K562 (cell line): ENCODE measurements around the gene GRB10. TPM values are rescaled to one million over a fixed set of nuclear protein-coding genes. Genes with fewer than 3 reads are reported as not detected.
A peak's percentile ranks its signal among the peaks of the same experiment; 100 is the strongest.

Experiments
- ATAC-seq: fragments of 200-7000 bp; cut with Tn5 transposase; 3 replicates; pipeline ENCODE4 v1.9.1; 2020; ENCODE audit warnings: moderate library complexity
- BruUV-seq: library from RNA; stranded (reverse); fragments of 400-500 nt; replicated peaks from 2 replicates; lab custom pipeline; 2021; lab: Mats Ljungman, UMichigan
- CTCF ChIA-PET: fragments of 300-600 bp; formaldehyde crosslinking; extraction: SDS; loops from one replicate; lab custom pipeline; 2021; ENCODE audit warnings: low intra/inter-chr PET ratio; lab: Yijun Ruan, JAX
- POLR2A ChIA-PET: fragments of 300-600, 350-650 bp; sonication (Branson Sonifier 250); formaldehyde crosslinking; extraction: SDS; loops from one replicate; lab custom pipeline; 2021; ENCODE audit warnings: antibody characterized with exemption, inconsistent platforms; lab: Yijun Ruan, JAX
- DNase-seq, 4 experiments: peaks; one replicate each; pipeline versions ENCODE4 v3.0.0 to v3.0.0-alpha.2; 2011 to 2018; ENCODE audit warnings: low spot score in 3 of 4, mixed read lengths in 3 of 4; ENCODE audit errors: extremely low read depth in 1 of 4
- FAIRE-seq: peaks from 2 replicates; lab custom pipeline; 2011; peaks lifted over from hg19 to GRCh38; lab: Jason Lieb, UNC
- H2AFZ ChIP-seq: 2 replicates; pipeline ENCODE4 v1.6.0; 2011; ENCODE audit warnings: low read depth, low read length, control low read depth, inconsistent platforms
- H3K27ac ChIP-seq: fragments of 200-600 bp; 3 replicates; pipeline ENCODE4 v1.8.0; 2011; ENCODE audit warnings: low read depth, mild to moderate bottlenecking, control low read depth, inconsistent platforms, low read length, moderate library complexity, mixed read lengths; ENCODE audit errors: extremely low read depth
- H3K27me3 ChIP-seq, 2 experiments: fragments of 300-600 bp in 1 of 2; 2 replicates in 1 of 2; 3 replicates in 1 of 2; pipeline versions ENCODE4 v1.6.0 to v1.8.0; 2011; ENCODE audit warnings: inconsistent platforms in 2 of 2, low read length in 2 of 2, mild to moderate bottlenecking in 1 of 2, mixed read lengths in 1 of 2, moderate library complexity in 1 of 2; ENCODE audit not compliant: control insufficient read depth in 2 of 2, insufficient read depth in 2 of 2
- H3K36me3 ChIP-seq: fragments of 300-600 bp; 3 replicates; pipeline ENCODE4 v1.8.0; 2011; ENCODE audit warnings: mild to moderate bottlenecking, low read length, inconsistent platforms; ENCODE audit not compliant: control insufficient read depth, insufficient read depth
- H3K4me1 ChIP-seq, 2 experiments: fragments of 200-600 bp in 1 of 2; replicated peaks in 1 of 2; 2 replicates in 1 of 2; 3 replicates in 1 of 2; pipeline versions ENCODE4 v1.5.1 to v1.8.0; 2011; ENCODE audit warnings: inconsistent platforms in 2 of 2, low read length in 2 of 2, mild to moderate bottlenecking in 1 of 2, mixed read lengths in 1 of 2, moderate library complexity in 1 of 2; ENCODE audit not compliant: control insufficient read depth in 2 of 2, insufficient read depth in 2 of 2
- H3K4me2 ChIP-seq: 2 replicates; pipeline ENCODE4 v1.6.1; 2011; ENCODE audit warnings: low read length, control low read depth, inconsistent platforms, mixed read lengths; ENCODE audit not compliant: insufficient read depth
- H3K4me3 ChIP-seq: fragments of 200-600 bp; sonication (generic), shearing (Covaris generic); 2 replicates; pipeline ENCODE4 v1.5.1; 2016; ENCODE audit warnings: control low read depth, inconsistent platforms
- H3K79me2 ChIP-seq: fragments of 200-600 bp; 3 replicates; pipeline ENCODE4 v1.8.0; 2011; ENCODE audit warnings: low read length, inconsistent platforms; ENCODE audit not compliant: control insufficient read depth, insufficient read depth
- H3K9ac ChIP-seq, 2 experiments: 2 replicates each; pipeline versions ENCODE4 v1.6.0 to v1.6.1; 2011; ENCODE audit warnings: low read depth in 2 of 2, low read length in 2 of 2, control low read depth in 1 of 2, inconsistent platforms in 1 of 2, mild to moderate bottlenecking in 1 of 2, mixed read lengths in 1 of 2; ENCODE audit not compliant: insufficient read depth in 1 of 2
- H3K9me1 ChIP-seq: one replicate; pipeline ENCODE4 v1.6.0; 2011; ENCODE audit warnings: inconsistent platforms, mild to moderate bottlenecking, low read length, moderate library complexity; ENCODE audit not compliant: control insufficient read depth, insufficient read depth
- H3K9me3 ChIP-seq: replicated peaks from 2 replicates; pipeline ENCODE4 v1.5.1; 2011; ENCODE audit warnings: low read depth, low read length, inconsistent platforms; ENCODE audit not compliant: control insufficient read depth, insufficient read depth
- H4K20me1 ChIP-seq: replicated peaks from 2 replicates; pipeline ENCODE4 v1.6.1; 2011; ENCODE audit warnings: low read length, inconsistent platforms, mixed read lengths; ENCODE audit not compliant: control insufficient read depth, insufficient read depth
- BHLHE40 ChIP-seq: IDR thresholded peaks from 2 replicates; pipeline ENCODE4 v1.6.1; 2011; ENCODE audit warnings: low read length, improper control_type of control experiment
- BRD9 ChIP-seq: fragments of 450-650 bp; IDR thresholded peaks from 2 replicates; pipeline ENCODE4 v1.6.1; 2018; ENCODE audit warnings: low read depth; ENCODE audit not compliant: partially characterized antibody
- CBFA2T2 ChIP-seq: fragments of 450-650 bp; conservative IDR thresholded peaks from 2 replicates; pipeline ENCODE4 v1.6.1; 2017; ENCODE audit warnings: mild to moderate bottlenecking
- FOXP1 ChIP-seq: sonication (generic); formaldehyde crosslinking; IDR thresholded peaks from 2 replicates; pipeline ENCODE4 v1.8.0; 2022; ENCODE audit warnings: mild to moderate bottlenecking, missing genetic modification reagents
- MTA3 ChIP-seq: fragments of 450-650 bp; formaldehyde crosslinking; IDR thresholded peaks from 2 replicates; pipeline ENCODE4 v1.6.1; 2017; ENCODE audit warnings: mild to moderate bottlenecking, borderline replicate concordance
- NFYB ChIP-seq: IDR thresholded peaks from 2 replicates; pipeline ENCODE4 v1.6.1; 2011; ENCODE audit warnings: mild to moderate bottlenecking, moderate library complexity; ENCODE audit not compliant: insufficient read length; ENCODE audit errors: extremely low read depth
- WGBS: fragments of 100-300 bp; shearing (Covaris generic); methylation state at CpG from one replicate; pipeline ENCODE4 v1.1.6; 2016; ENCODE audit warnings: low coverage, mixed read lengths; ENCODE audit not compliant: insufficient coverage; ENCODE audit errors: missing lambda C conversion rate; 5-methylcytosine and 5-hydroxymethylcytosine counted together
- in situ Hi-C: fragments of 300-500 bp; cut with MboI; formaldehyde crosslinking; loops from 4 replicates; pipeline ENCODE4 v1.15.0; 2018; ENCODE audit warnings: inconsistent platforms, mixed read lengths
- intact Hi-C: fragments of 100-400 bp; cut with micrococcal nuclease; formaldehyde crosslinking; loops from 2 replicates; pipeline ENCODE4 v1.14.2; 2022
- polyA plus RNA-seq, 8 experiments: library from polyadenylated mRNA; depleted of rRNA in 4 of 8; stranded (reverse) in 5 of 8; unstranded in 3 of 8; fragments of >200 nt; fragmentation: Nextera tagmentation in 2 of 8; fragmentation: Illumina TruSeq in 1 of 8; extraction: Ambion mirVana in 2 of 8; extraction: Trizol in 1 of 8; gene quantifications; 2 replicates each; pipeline versions ENCODE4 v1.2.1 to v1.2.3, GENCODE V29; 2011 to 2014; ENCODE audit warnings: inconsistent platforms in 1 of 8, missing spikeins in 1 of 8
- total RNA-seq, 7 experiments: library from RNA; depleted of rRNA in 6 of 7; stranded (reverse); fragments of >200 nt in 6 of 7; fragmentation: Illumina TruSeq in 2 of 7; extraction: Trizol in 2 of 7; gene quantifications; 2 replicates each; pipeline versions ENCODE4 v1.2.1 to v1.2.3, GENCODE V29; 2011 to 2021; ENCODE audit warnings: low replicate concordance in 1 of 7

GRB10 gene
- total and polyA plus RNA-seq, 9 of the 15 experiments (the other 6 are each of a cell fraction or from before 2014, with no cell fraction given): 8.9 to 88.5 (median 40.7) TPM

GRCh38 chr7:50825465-50825864 lies 42.8 kb upstream of the GRB10 start:
- Histone ChIP-seq H3K27me3 (peaks cover 5 to 32% of the 10 kb centered on the region in 2 experiments; a peak in 4 of 5 replicates), H3K9ac (no peak overlapping the region), H3K4me2 (no peak overlapping the region), H3K4me1 (no peaks in the 10 kb centered on the region; a peak in 2 of 5 replicates), H3K9me1 (no peaks in the 10 kb centered on the region), H3K27ac (no peak overlapping the region), H3K9me3 (no peaks in the 10 kb centered on the region), H3K36me3 (no peaks in the 10 kb centered on the region), H2AFZ (no peak overlapping the region), H3K4me3 (no peak overlapping the region), H4K20me1 (no peaks in the 10 kb centered on the region), H3K79me2 (no peaks in the 10 kb centered on the region)
- ChIA-PET CTCF (no interaction called here), POLR2A (no interaction called here)
- no peak for DNase-seq
- no peak for ATAC-seq
- in situ Hi-C loops (no loop called here), intact Hi-C loops (no loop called here)
- FAIRE-seq: no peak
- no peak for TF ChIP-seq CBFA2T2
- TF ChIP-seq BHLHE40: peak; percentile 74
- 0% methylated on average over 7 of the region's 7 CpGs for WGBS
- BruUV-seq: no TSS peak

- ATAC-seq (no peak), DNase-seq (no peak), FAIRE-seq (no peak)
- H3K4me1 ChIP-seq: no peaks in the 10 kb centered on the region; a peak in 2 of 5 replicates
- WGBS: 5% methylated on average over 4 of the region's 4 CpGs
- no peak overlapping the region for H3K9ac ChIP-seq
- no peaks in the 10 kb centered on the region for H3K9me3 ChIP-seq
- ChIA-PET POLR2A (no interaction called here), CTCF (no interaction called here)
- no peaks in the 10 kb centered on the region for H3K9me1 ChIP-seq
- no peaks in the 10 kb centered on the region for H3K79me2 ChIP-seq
- no peak overlapping the region for H3K4me2 ChIP-seq
- TF ChIP-seq MTA3 (no peak), FOXP1 (CRISPR knock-in tag) (no peak), NFYB (no peak), BRD9 (no peak)
- no TSS peak for BruUV-seq
- no peaks in the 10 kb centered on the region for H3K36me3 ChIP-seq
- H3K27me3 ChIP-seq: peaks cover 5 to 29% of the 10 kb centered on the region in 2 experiments; a peak in 4 of 5 replicates
- no peaks in the 10 kb centered on the region for H4K20me1 ChIP-seq
- H3K4me3 ChIP-seq: no peak overlapping the region
- intact Hi-C loops: no loop called here
- no peak overlapping the region for H3K27ac ChIP-seq
- in situ Hi-C loops: no loop called here
- H2AFZ ChIP-seq: no peak overlapping the region
These were observed 42.2 kb upstream of the GRB10 start for GRCh38 chr7:50824882-50825281.
